Upper lobe of left lung (tissue), 4 donors: ENCODE measurements around the gene BARX2.

Source experiments
- EP300 ChIP-seq, 4 donors: sonication (generic); formaldehyde crosslinking; IDR thresholded peaks; one replicate each; pipeline ENCODE4 v1.5.1; 2017; ENCODE audit warnings: antibody characterized with exemption in 4 of 4, control low read depth in 2 of 4
- POLR2A ChIP-seq, 4 donors: fragments of 450-650 bp; IDR thresholded peaks; one replicate each; pipeline ENCODE4 v1.5.1; 2016 to 2017; ENCODE audit warnings: antibody characterized with exemption in 4 of 4, mild to moderate bottlenecking in 2 of 4
- POLR2AphosphoS5 ChIP-seq, 2 donors: sonication (generic); formaldehyde crosslinking; IDR thresholded peaks; one replicate each; pipeline ENCODE4 v1.5.1; 2017; ENCODE audit warnings: antibody characterized with exemption in 2 of 2
- TF ChIP-seq, protein P1 (sequence below), 6 experiments: fragments of 450-650 bp in 4 of 6; fragments of 200-600 bp in 2 of 6; sonication (generic) in 2 of 6; IDR thresholded peaks; one replicate each; pipeline ENCODE4 v1.5.1; 2016 to 2019; ENCODE audit warnings: antibody characterized with exemption in 6 of 6

DNA sequence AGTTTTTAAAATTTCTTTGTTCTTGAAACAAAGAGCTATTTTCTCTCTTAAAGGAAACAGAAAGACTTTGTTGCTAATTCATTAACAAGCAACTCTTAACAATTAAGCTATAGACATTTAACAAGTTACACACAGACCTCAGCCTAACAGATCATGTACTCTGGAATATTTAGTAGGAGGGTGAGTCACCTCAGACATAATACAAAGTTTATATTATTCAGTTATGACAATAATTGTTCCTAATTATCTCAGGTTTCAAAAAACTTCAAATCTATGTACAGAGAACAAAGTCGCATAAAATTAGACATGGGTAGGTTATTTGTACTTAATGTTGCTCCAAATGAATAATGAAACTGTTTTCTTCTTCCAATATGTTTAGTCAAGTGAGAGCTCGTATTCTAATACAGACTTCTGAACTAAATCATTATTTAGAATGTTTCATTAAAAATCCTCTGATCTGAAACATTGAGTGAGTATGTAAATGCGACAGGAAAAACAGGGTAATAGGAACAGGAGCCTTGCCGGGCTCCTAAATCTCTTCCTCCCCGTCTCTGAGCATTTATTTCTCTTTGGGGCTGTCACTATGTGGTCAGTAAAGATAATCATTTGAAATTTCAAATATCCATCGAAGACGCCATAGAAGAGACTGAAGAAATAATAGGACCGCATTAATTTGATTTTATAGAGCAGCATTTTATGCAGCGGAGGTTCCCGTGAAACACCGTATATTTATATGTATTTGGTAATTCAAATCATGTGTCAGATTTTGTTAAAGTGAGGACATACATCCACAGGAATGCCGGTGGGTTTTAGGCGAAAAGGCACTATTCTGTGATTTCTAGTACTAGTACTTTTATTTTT is 8.7 kb upstream of the BARX2 start:
- TF ChIP-seq, protein P1, sequence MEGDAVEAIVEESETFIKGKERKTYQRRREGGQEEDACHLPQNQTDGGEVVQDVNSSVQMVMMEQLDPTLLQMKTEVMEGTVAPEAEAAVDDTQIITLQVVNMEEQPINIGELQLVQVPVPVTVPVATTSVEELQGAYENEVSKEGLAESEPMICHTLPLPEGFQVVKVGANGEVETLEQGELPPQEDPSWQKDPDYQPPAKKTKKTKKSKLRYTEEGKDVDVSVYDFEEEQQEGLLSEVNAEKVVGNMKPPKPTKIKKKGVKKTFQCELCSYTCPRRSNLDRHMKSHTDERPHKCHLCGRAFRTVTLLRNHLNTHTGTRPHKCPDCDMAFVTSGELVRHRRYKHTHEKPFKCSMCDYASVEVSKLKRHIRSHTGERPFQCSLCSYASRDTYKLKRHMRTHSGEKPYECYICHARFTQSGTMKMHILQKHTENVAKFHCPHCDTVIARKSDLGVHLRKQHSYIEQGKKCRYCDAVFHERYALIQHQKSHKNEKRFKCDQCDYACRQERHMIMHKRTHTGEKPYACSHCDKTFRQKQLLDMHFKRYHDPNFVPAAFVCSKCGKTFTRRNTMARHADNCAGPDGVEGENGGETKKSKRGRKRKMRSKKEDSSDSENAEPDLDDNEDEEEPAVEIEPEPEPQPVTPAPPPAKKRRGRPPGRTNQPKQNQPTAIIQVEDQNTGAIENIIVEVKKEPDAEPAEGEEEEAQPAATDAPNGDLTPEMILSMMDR (IDR thresholded peaks at IDR 0.05) = no peak
- TF ChIP-seq POLR2AphosphoS5 (IDR thresholded peaks at IDR 0.05) (no peak), POLR2A (IDR thresholded peaks at IDR 0.05) (no peak), EP300 (IDR thresholded peaks at IDR 0.05) (no peak)
